ENCODE measurements around the gene NEDD9.

Gene NEDD9

DNA sequence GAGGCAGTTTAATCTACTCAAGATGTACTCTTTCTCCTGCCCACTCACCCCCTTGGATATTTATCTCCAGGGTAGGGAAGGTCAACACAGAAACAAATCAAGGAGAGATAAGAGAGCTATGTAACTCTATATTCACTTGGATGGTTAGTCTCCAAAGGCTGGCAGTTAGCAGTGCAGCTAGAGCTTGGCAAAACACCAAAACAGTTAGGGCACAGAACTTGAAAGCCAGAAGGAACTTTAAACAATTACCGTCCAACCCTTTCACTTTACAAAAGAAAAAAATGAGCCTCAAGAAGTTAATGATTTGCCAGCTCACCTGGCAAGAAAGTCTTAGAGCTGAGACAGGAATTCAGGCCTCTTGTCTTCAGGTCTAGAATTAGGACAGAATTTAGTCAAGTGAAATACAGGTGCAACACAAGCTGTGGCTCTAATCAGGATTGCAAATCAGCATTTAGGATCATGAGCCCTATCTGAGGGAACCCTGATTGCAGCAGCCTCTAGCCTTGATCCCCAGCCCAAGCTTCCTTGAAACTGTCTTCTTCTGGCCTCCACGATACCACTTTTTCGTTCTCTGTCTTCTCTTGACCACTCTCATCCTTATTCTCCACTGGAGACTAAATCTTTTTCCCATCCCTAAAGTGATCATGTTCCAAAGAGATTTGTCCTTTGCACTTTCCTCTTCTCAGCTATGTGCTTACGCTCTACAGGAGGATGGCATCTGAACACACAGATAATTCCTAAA is 14.9 kb downstream of the NEDD9 start:
- no peak for DNase-seq (ENCODE audit: low spot score)

DNA sequence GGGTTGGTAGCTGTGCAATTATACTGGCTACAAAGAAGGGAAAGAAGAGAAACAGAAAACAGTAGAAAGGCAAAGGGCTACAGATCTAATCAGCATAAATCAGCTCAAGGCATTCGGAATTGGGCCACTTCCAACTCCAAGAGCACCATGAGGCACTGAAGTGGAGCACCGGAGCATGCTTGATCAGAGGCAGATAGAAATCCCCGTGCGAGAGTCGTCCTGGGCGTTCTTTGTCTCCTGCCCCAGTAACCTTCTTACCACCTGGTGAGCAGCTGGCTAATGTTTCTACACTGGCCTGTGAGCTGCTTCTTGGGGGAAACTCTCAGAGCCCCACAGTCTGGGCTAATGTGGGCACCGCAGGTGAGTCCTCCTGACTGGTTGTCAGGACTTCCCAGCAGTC is 16.7 kb downstream of the NEDD9 start:
- DNase-seq (ENCODE audit: low spot score) = peak; percentile 46

DNA sequence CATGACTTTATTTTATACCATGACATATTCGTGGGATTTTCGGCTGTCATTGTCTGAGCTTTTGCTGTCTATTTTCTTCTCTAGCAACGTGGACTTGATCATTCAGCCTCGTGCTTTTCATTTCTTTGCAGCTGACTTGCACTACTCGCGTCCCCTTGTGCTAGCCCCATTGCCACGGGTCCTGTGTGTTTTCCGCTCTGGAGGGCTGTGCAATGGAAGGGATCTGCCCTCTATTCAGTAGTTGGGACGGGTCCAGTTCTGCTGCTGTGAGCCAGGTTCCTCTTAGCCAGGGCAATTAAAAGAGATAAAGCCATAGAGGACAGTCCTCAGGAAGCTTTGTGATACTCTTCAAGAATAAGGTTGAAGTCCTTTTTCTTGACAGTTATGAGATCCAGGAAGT is 17.6 kb downstream of the NEDD9 start:
- no peak for DNase-seq (ENCODE audit: low spot score)

DNA sequence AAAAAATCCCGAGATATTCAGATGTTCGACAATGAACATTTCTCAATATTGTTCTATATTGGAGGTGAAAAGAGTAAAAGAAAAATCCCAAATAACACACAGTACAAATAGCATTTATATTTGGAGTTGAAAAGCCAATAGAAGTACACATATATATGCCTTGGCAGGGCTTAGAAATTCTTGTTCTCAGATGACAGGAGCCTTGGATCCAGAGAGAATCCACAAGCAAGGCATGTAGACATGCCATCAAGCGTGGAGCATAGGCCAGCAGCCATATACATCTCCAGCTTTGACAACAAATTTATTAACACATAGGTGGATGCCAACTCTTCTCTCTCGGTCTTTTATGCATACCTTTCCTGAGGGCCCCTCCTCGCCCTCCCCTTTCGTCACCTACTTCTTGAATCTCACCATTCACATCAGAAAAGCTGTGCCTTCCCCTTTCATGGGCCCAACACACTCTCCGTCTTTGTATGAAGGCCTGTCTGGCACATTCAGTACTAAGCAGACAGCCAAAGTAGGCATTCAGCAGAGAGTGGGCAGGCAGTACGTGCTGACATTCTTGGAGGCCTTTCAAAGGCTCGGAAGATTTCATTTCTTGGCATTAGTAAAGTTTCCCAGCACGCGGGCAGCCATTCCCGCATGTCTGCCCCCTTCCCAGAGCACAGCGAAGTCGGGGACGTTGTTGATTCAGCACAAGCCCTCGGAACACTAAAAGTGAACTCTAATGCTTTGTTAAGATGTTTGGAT is 18.2 kb downstream of the NEDD9 start:
- DNase-seq (ENCODE audit: low spot score) = no peak

DNA sequence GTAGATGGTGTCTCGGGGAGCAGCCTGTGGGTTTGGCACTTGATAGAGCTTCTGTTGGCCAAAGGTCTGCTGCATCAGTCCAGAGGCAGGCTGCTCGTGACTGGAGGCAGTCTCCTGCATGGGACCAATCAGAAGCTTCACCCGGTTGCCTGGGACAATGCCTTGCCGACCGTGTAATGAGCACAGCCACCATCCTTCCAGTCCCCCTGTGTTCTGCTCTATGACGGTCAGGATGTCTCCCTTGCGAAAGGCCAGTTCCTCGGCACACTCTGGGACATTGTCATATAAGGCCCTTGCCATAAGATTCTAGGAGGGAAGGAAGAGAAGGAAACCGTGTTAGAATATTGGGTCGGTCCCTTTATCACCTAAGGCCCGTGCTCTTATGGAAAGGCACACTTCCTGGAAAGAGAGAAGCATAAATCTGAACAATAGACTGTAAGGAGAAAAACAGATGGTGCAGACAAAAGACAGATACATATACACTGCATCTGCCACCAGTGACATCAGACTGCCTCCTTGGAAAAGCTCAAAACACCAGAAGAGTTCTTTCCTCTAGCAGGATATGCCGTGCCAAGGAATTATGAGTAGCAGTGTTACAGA is 18.9 kb downstream of the NEDD9 start:
- DNase-seq (ENCODE audit: low spot score) = no peak

DNA sequence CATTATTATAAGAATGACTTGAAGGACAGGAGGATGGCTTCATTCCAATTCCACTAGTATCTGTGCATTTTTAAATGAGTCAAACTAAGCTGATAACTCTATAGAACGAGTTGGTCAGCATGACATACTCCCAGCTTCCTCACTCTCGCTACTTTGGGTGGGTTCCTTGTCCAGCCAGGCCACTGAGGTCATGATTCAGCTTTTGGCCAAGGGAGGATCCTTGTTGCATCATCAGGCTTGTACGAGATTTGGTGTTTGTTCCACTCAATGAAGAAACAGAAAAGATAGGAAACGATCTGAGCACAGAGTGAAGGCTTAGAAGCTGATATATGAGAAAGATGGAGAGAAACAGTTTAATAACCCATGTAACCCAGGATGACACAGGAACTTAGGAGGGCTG is 19.8 kb downstream of the NEDD9 start:
- DNase-seq (ENCODE audit: low spot score) = no peak

DNA sequence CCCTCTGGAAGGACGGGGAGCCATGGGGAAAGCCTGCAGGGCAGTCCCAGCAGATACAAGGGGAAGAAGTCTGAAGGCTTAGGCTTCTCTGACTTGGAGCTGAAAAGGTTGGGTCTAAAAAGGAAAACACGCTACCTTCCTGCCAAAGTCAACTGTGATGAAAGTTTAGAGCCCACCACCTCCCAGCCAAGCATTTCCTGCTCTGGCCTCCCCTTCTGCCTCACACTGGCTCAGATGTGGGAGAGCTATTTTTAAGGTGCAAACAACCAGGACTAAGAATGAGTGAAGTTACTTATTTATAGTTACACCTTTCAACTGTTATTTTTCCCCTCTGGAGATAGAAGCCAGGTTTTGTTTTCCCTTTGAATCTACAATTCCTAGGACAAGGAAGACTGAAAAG is 21.2 kb downstream of the NEDD9 start:
- no peak for DNase-seq (ENCODE audit: low spot score)

DNA sequence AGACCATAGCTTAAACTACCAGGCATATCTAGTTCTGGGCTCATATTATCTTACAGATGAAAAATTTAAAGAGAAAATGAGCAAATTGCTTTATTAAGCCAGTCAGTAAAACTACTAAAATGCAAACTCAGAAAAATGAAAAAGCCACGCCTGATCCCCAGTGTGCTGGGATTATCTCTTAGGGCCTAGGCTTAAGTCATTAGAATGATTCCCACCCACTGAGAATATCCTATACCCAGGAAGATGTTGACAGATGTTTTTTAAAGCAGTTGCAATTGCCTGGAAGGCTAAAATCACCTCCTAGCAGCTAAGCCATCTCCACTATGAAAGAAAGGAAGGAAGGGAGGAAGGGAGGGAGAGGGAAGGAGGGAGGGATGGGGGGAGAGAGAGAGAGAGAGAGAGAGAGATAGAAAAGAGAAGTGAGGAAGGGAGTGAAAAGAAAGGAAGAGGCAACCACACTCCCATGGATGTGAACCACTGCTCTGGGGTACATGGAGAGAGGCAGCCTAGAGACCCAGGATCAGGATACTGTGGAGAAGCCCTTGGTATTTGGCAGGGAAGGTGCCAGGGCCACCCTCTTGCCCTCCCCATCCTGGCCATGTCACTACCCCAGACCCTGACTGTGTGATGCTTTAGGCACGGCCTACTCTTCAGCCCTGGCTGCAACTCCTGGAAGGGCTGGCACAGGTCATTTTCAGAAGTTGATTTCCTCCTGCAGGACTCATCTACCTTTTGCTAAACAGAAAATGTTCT is 21.9 kb downstream of the NEDD9 start:
- DNase-seq (ENCODE audit: low spot score) = no peak

DNA sequence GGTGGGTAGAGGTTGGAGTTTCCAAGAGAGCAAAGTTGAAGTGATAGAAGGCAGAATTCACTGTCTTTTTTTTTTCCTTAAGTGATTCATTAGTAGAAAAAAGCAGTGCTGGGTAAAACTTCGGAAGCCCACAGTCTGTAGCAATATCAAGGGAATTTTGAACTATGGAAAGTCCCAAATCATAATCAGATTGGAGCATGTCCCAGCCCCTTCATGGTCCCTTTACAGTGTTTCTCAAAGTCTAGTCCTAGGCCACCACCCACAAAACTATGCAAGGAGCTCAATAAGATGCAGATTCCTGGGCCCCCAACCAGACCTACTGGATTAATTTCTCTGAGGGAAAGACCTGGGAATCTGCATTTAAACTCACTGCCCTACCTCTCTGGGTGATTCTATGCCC is 22.6 kb downstream of the NEDD9 start:
- DNase-seq (ENCODE audit: low spot score) = no peak

DNA sequence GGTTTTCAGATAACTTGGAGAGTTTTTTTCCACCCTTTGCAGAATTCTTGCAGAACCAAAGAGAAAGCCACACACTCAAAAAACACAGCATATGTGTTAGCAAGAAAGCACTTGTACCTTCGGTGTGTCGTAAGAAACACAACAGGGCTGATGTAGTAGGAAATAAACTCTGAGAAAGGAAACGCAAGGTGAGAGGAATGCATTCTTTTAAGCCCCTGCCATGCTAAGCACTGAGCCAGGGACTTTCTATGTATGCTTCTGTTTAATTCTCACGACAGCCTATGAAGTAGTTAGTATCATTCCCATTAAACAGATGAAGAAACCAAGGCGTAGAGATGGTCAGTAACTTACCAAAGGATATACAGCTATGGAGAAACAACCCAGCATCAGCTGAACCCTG is 23.1 kb downstream of the NEDD9 start:
- no peak for DNase-seq (ENCODE audit: low spot score)

DNA sequence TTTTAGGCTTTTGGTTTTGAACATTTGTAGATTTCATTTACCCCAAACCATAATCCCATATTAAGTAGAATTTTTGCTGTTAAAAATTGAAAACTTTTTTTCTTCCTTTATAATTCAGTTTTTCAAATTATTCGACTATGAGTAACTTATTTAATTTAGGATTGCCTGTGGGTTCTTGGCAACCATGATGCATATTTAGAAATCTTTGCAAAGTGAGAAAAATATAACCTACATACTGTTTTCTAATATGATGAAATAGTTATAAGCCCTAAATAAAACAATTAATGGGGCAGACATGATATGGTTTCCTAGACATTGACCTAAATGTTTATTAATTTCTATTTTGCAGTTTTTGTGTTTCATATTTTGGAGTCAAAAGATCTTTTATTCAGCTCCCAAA is 23.6 kb downstream of the NEDD9 start:
- no peak for DNase-seq (ENCODE audit: low spot score)

DNA sequence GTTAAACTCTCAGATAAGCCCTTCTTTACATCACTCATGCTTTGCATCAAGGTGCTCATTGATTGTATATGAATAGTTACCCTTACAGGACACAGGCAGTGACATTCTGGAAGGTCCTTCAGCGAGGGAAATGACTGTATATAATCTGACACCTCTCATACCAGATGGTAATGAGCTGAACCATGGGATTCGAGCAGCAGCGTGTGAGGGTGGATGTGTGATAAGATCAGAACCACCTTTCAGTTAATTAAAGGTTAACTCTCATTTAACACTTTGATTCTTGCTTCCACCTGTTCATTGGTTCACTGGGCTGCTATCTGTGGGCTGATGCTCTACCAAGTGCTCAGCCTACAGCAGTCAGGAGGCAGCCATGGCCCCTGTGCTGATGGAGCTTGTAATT is 24.2 kb downstream of the NEDD9 start:
- no peak for DNase-seq (ENCODE audit: low spot score)

DNA sequence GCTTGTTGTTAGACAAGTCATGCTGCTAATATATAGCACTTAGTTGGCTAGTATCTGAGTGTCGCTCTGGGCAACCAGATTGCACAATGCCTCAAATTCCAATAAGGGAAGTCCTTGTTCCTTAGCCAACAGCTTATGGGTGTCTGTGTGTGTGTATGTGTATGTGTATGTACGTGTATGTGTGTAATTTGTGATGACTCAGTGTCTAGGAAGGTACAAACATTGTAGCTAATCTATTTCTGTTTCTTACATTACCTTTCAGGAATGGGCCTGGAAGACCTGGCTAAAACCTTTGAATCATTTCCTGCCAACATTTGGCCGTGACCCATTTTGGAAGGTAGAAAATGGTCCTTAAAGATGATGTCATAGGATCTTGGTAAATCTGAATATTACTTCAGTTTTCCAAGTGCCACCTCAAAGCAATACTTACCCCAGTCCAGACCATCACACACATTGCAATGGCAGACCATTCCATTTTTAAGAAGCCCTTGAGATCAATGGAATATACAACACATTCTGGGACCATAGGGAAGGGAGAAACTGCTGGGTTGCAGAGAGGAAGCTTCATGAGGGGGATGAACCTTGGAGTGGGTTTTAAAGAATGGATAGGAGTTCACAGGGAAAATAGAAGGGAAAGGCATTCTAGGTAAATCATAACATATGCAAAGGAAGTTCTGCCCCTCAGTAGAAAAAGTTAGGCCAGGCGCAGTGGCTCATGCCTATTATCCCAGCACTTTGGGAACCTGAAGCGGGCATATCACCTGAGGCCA is 25.1 kb downstream of the NEDD9 start:
- DNase-seq (ENCODE audit: low spot score) = no peak

DNA sequence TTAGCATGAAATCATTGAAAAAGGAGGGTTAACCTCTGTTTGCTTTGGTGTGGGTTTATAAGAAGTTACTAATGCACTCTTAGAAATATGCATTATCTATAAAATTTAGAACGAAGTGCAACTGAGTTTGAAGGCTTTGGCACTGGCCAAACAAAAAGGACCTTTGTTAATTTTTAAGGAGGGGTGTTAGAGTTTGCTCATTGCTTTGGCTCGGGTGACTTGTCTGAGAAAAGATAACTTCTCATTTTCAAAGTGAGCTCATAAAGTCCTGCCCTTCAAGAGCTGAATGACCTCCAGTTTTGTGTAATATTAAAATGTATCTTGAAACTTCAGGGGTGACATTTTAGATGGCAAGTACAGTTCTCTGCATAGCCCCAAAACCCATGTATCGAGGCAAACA is 25.9 kb downstream of the NEDD9 start:
- no peak for DNase-seq (ENCODE audit: low spot score)

DNA sequence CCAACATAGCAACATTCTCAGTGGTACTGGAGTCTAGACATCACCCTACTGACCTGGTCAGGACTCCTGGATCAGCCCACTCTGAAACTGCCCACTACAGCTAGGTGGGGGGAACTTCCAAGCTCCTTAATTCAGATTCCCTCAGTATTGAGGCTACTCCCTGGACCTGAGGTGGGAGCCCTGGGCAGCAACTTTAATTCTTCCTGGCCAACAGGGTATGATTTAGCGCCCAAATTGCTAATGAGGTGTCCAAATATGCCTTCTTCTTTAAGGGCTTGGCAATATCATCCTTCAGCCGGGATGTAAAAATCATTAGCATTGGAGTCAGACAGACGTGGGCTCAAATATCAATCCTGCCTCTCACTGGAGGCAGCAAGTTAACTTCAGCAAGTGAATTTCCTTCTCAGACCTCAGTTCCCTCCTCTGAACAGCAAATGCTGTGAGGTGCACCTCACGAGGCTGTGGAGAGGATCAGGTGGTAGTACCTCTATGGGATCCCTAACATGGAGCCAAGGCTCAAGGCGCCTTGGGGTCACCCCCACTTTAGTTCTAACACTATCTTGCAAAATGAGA is 27.6 kb downstream of the NEDD9 start:
- no peak for DNase-seq (ENCODE audit: low spot score)

DNA sequence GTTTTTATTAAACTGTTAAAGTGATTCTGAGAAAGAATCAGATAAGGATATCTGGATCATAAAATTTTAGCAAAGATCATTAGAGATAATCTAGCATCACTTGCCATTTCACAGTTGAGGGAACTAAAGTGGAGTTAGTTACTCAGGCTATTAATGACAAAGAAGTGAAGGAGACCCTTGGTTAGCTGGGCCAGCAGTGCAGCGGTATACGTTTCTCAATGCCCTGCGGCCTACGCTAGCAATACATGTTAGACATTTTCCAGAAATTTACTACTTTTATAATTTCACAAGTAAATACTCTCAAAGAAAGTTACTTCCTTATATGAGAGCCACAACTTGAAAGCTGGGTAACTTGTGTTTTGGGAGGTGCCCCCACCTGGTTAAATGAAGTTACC is 28.5 kb downstream of the NEDD9 start:
- DNase-seq (ENCODE audit: low spot score) = no peak

DNA sequence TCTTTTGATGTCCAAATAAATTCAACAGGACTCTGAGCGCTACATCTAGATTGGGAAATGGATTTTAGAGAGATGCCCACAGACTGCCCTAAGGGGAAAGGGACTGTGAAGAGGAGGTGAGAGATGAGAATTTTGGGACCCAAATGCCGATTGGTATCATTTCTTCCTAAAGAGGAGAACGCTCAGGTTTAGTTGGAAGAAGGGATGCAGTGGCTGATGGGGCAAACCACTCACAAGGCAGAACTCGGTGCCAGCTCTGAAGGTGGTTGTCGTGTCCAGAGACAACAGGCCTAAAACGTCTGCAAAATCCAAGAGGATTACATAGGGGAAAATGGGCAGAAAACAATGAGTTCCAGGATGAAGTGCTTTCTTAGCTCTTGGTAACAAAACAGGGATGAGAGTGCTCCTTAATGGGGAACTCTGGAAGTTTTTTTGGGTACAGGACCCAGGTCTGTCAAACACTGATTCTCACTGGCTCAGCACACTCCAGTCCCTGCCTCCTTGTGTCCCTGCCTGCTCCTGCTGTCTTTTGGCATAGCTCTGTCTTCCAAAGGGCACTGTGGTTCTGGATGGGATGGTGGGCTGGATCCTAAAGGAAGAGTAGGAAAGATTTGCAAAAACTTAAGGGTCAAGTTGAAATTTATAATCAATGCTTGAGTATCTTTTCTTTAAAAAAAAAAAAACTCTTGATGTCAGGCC is 29.0 kb downstream of the NEDD9 start:
- DNase-seq (ENCODE audit: low spot score) = no peak

DNA sequence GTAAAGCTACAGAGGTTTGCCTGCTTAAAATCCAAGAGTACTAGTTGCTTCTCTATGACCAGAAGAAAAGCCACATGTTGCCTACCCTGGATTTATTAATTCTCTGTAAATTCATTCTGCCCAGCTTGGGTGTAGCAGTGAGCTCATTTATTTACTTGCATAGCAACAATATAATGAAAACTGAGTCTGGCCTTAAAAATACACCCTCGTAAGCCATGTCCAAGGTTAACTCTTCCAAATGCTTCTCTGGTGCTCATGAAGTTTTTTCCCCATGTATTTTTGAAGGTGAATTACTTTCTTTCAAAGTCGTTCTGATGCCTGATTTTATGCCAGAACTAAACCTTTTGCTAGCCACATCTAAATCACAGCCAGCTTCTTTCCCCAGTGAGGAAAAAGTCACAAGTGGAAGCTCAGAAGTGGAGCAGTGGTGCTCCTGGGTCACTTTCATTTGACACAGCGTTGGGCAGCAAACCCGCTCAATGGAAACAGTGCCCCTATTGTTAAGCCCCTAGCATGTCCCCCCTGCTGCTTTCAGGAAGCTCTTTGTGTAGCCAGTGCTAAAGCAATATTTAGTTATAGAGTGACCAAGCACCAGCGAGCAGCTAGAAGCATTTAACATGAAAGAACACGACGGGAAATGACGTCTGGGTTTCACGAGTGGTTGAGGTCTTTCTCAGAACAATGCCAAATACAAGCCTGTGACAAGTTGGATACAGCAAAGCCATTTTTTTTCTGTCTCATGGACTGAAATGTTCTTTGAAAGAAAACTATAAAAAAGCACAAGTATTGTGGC is 29.8 kb downstream of the NEDD9 start:
- peak; percentile 67 for DNase-seq (ENCODE audit: low spot score)

DNA sequence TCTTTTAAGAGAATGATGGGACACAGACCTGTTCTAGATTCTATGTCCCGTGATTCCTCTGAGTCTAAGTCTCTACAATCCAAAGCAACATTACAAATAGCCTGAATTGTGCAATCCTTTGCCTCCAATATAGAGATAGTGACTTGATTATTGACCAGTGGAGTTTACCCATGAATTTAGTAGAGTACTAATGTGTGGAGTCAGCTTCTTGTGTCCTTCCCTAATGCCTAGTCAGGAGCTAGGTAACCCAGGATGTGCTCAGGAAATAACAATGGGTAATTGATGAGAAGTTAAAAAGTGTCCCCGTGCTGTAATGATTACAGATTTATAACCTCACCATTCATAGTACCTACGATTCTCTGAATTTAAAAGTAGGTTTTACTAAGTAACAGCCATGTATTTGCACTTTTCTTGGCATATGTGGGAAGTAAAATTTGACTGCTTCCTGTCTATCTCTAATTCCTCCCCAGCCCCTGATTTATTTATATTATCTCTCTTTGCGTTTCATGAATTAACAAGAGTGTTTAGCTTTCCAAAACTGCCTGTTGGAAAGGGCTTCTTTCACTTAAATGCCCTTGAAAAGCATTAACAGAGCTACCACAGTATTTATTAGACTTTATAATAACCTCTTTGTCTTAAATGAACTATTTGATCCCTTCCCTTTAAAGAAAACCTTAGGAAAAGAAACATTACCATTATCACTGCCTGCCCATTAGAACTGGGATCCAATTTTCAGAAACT is 30.5 kb downstream of the NEDD9 start:
- no peak for DNase-seq (ENCODE audit: low spot score)

Data from iPS-NIHi11 (cell line).